IMR-90 (cell line): ENCODE data around the gene CCDC85B. TPM values are rescaled to one million over a fixed set of nuclear protein-coding genes. Genes with fewer than 3 reads are reported as not detected.
A peak's percentile ranks its signal among the peaks of the same experiment; 100 is the strongest.

Experiments used
- ATAC-seq: fragments of 200-7000 bp; cut with Tn5 transposase; 2 replicates; pipeline ENCODE4 v1.9.1; 2020; ENCODE audit warnings: low read depth, mild to moderate bottlenecking, moderate library complexity
- BruUV-seq: library from RNA; stranded (reverse); fragments of 400-500 nt; replicated peaks from 2 replicates; lab custom pipeline; 2021; lab: Mats Ljungman, UMichigan
- CTCF ChIA-PET: fragments of 300-600 bp; formaldehyde crosslinking; extraction: SDS; loops from one replicate; lab custom pipeline; 2021; ENCODE audit warnings: antibody characterized with exemption; lab: Yijun Ruan, JAX
- POLR2A ChIA-PET: fragments of 300-600 bp; sonication (Branson Sonifier 250); formaldehyde crosslinking; loops from one replicate; lab custom pipeline; 2022; ENCODE audit warnings: antibody characterized with exemption; ENCODE audit not compliant: unreplicated experiment; lab: Charles Lee
- DNase-seq: peaks from one replicate; pipeline ENCODE4 v3.0.0; 2013
- H2AFZ ChIP-seq: replicated peaks from 2 replicates; pipeline ENCODE3; 2013; ENCODE audit warnings: low read length, mild to moderate bottlenecking; ENCODE audit not compliant: poor library complexity
- H2AK5ac ChIP-seq: 2 replicates; pipeline ENCODE4 v1.6.1; 2013; ENCODE audit warnings: low read depth, low read length, inconsistent platforms
- H2AK9ac ChIP-seq: replicated peaks from 2 replicates; pipeline ENCODE3; 2013; ENCODE audit warnings: mild to moderate bottlenecking, low read depth, low read length, moderate library complexity; ENCODE audit not compliant: poor library complexity
- H2BK120ac ChIP-seq: 2 replicates; pipeline ENCODE4 v1.6.1; 2013; ENCODE audit warnings: low read depth, low read length, inconsistent platforms
- H2BK15ac ChIP-seq: 3 replicates; pipeline ENCODE4 v1.6.1; 2013; ENCODE audit warnings: low read depth, low read length, inconsistent platforms
- H2BK20ac ChIP-seq: 2 replicates; pipeline ENCODE4 v1.6.1; 2013; ENCODE audit warnings: low read depth, mild to moderate bottlenecking, inconsistent platforms, low read length, moderate library complexity
- H2BK5ac ChIP-seq: 2 replicates; pipeline ENCODE4 v1.6.1; 2013; ENCODE audit warnings: mild to moderate bottlenecking, low read depth, low read length, inconsistent platforms; ENCODE audit not compliant: poor library complexity, severe bottlenecking
- H3K14ac ChIP-seq: replicated peaks from 2 replicates; pipeline ENCODE4 v1.6.1; 2013; ENCODE audit warnings: low read depth, low read length, inconsistent platforms
- H3K18ac ChIP-seq: 2 replicates; pipeline ENCODE4 v1.6.1; 2013; ENCODE audit warnings: low read depth, low read length, control low read depth
- H3K23ac ChIP-seq: 2 replicates; pipeline ENCODE4 v1.6.1; 2013; ENCODE audit warnings: low read depth, low read length, inconsistent platforms
- H3K27ac ChIP-seq: 2 replicates; pipeline ENCODE4 v1.5.1; 2013; ENCODE audit warnings: mild to moderate bottlenecking, control low read depth, low read length; ENCODE audit not compliant: insufficient read depth
- H3K27me3 ChIP-seq: 2 replicates; pipeline ENCODE4 v1.6.1; 2013; ENCODE audit warnings: low read length; ENCODE audit not compliant: control insufficient read depth, insufficient read depth
- H3K36me3 ChIP-seq: 2 replicates; pipeline ENCODE4 v1.6.1; 2013; ENCODE audit warnings: low read length, mixed read lengths; ENCODE audit not compliant: control insufficient read depth, insufficient read depth
- H3K4ac ChIP-seq: 2 replicates; pipeline ENCODE4 v1.6.1; 2013; ENCODE audit warnings: low read depth, low read length, inconsistent platforms
- H3K4me1 ChIP-seq: 2 replicates; pipeline ENCODE4 v1.6.1; 2013; ENCODE audit warnings: low read length, mixed read lengths; ENCODE audit not compliant: control insufficient read depth, insufficient read depth
- H3K4me2 ChIP-seq: 2 replicates; pipeline ENCODE4 v1.6.1; 2013; ENCODE audit warnings: low read depth, mild to moderate bottlenecking, control low read depth, low read length, moderate library complexity
- H3K4me3 ChIP-seq: 2 replicates; pipeline ENCODE4 v1.5.1; 2013; ENCODE audit warnings: low read depth, mild to moderate bottlenecking, control low read depth, low read length, moderate library complexity; ENCODE audit not compliant: insufficient read depth
- H3K56ac ChIP-seq: 2 replicates; pipeline ENCODE4 v1.6.1; 2013; ENCODE audit warnings: low read length, inconsistent platforms; ENCODE audit not compliant: insufficient read depth; ENCODE audit errors: extremely low read depth
- H3K79me1 ChIP-seq, 2 experiments: 2 replicates each; pipeline ENCODE4 v1.6.1; 2013; ENCODE audit warnings: low read length in 2 of 2, inconsistent platforms in 1 of 2, low read depth in 1 of 2
- H3K9ac ChIP-seq: 2 replicates; pipeline ENCODE4 v1.6.1; 2013; ENCODE audit warnings: low read depth, low read length, control low read depth
- H3K9me1 ChIP-seq: 2 replicates; pipeline ENCODE4 v1.6.1; 2013; ENCODE audit warnings: low read length, inconsistent platforms; ENCODE audit not compliant: insufficient read depth
- H3K9me3 ChIP-seq: 2 replicates; pipeline ENCODE4 v1.6.1; 2013; ENCODE audit warnings: low read length; ENCODE audit not compliant: control insufficient read depth, insufficient read depth
- H4K20me1 ChIP-seq: 2 replicates; pipeline ENCODE4 v1.6.1; 2013; ENCODE audit warnings: low read length, inconsistent platforms; ENCODE audit not compliant: insufficient read depth
- H4K5ac ChIP-seq: 2 replicates; pipeline ENCODE4 v1.6.1; 2013; ENCODE audit warnings: mild to moderate bottlenecking, low read depth, low read length, control low read depth
- H4K8ac ChIP-seq, 2 experiments: 2 replicates each; pipeline ENCODE4 v1.6.1; 2013; ENCODE audit warnings: low read depth in 2 of 2, low read length in 2 of 2, control low read depth in 1 of 2, inconsistent platforms in 1 of 2
- H4K91ac ChIP-seq: 2 replicates; pipeline ENCODE4 v1.6.1; 2013; ENCODE audit warnings: low read depth, low read length, inconsistent platforms; ENCODE audit not compliant: insufficient read depth
- CEBPB ChIP-seq: IDR thresholded peaks from 2 replicates; pipeline ENCODE4 v1.6.1; 2012; ENCODE audit warnings: low read depth, low read length, improper control_type of control experiment
- CHD1 ChIP-seq: IDR thresholded peaks from 2 replicates; pipeline ENCODE4 v1.6.1; 2012; ENCODE audit warnings: low read depth, low read length, improper control_type of control experiment
- FOS ChIP-seq: fragments of 150-350 bp; IDR thresholded peaks from 2 replicates; pipeline ENCODE4 v1.6.1; 2016; ENCODE audit warnings: low read depth, low read length
- MAFK ChIP-seq: IDR thresholded peaks from 2 replicates; pipeline ENCODE4 v1.6.1; 2012; ENCODE audit warnings: low read depth, low read length, improper control_type of control experiment
- NFE2L2 ChIP-seq: fragments of 150-350 bp; IDR thresholded peaks from 2 replicates; pipeline ENCODE4 v1.6.1; 2016; ENCODE audit warnings: low read depth, mild to moderate bottlenecking, low read length
- RAD21 ChIP-seq: IDR thresholded peaks from 2 replicates; pipeline ENCODE4 v1.6.1; 2012; ENCODE audit warnings: low read length, improper control_type of control experiment
- SMC3 ChIP-seq: fragments of 150-350 bp; IDR thresholded peaks from 2 replicates; pipeline ENCODE4 v1.6.1; 2016; ENCODE audit warnings: low read depth, mild to moderate bottlenecking, antibody characterized with exemption, low read length, moderate library complexity
- WGBS, 2 experiments: methylation state at CpG; one replicate each; pipeline versions ENCODE4 v1.1.5 to v1.1.7; 2013; ENCODE audit warnings: missing lambda C conversion rate in 2 of 2; ENCODE audit not compliant: insufficient read length in 1 of 2; ENCODE audit errors: extremely low coverage in 2 of 2; 5-methylcytosine and 5-hydroxymethylcytosine counted together
- dilution Hi-C: fragments of 300-500 bp; cut with HindIII; formaldehyde crosslinking; loops from one replicate; pipeline ENCODE4 v1.14.3; 2018; ENCODE audit warnings: low sequenced_read_pairs; ENCODE audit not compliant: unreplicated experiment
- in situ Hi-C: fragments of 300-500 bp; cut with MboI; formaldehyde crosslinking; loops from 3 replicates; pipeline ENCODE4 v1.14.3; 2019; ENCODE audit warnings: low sequenced_read_pairs, inconsistent platforms, mixed read lengths
- intact Hi-C: fragments of 100-400 bp; cut with micrococcal nuclease; formaldehyde crosslinking; loops from 2 replicates; pipeline ENCODE4 v1.10.0; 2022
- polyA plus RNA-seq, 3 experiments: library from polyadenylated mRNA; depleted of rRNA; stranded (reverse); fragments of >200 nt; gene quantifications; 2 replicates each; pipeline ENCODE4 v1.2.3, GENCODE V29; 2012; ENCODE audit warnings: low replicate concordance in 1 of 3
- total RNA-seq: library from RNA; depleted of rRNA; stranded (reverse); fragments of >200 nt; gene quantifications from 2 replicates; pipeline ENCODE4 v1.2.3, GENCODE V29; 2012

CCDC85B gene
- total and polyA plus RNA-seq, 2 of the 4 experiments (the other 2 are of a cell fraction) = 17.6 to 35.4 TPM

DNA sequence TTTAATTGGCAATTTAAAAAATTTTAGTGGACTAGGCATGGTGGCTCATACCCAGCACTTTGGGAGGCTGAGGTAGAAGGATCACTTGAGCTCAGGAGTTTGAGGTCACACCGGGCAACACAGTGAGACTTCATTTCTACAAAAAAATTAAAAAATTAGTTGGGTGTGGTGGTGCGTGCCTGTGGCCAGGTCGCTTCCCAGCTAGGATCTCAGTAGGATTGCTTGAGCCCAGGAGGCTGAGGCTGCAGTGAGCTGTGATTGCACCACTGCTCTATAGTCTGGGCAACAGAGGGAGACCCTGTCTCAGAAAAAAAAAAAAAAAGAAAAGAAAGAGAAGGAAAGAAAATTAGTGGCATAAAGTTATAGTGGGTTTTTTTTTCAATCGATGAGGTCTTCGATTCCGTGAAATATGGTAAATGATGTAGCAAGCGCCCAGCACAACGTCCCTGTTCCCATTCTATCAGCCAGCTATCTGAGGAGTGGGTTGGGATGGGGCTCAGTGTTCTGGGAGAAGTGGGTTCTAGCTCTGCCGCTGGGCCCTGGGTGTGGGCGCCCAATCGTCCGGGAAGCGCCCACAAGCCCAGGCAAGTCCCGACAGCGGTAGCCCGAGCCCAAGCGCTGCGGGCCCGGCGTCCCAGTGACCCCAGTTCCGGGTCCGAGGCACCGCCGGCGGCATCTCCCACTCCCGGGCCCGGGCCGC is 8.3 kb downstream of the CCDC85B start:
- peaks cover 58% of the 10 kb centered on the region for H4K20me1 ChIP-seq
- peak overlapping the region; percentile 91 for H3K23ac ChIP-seq
- dilution Hi-C loops (no loop called here), in situ Hi-C loops (no loop called here), intact Hi-C loops (no loop called here)
- TF ChIP-seq CHD1 (peak; percentile 31; the same call in 1 of the 2 replicates), CEBPB (0 out of 2 replicates have a peak, but pooled peaks have one; percentile 25), FOS (no peak), NFE2L2 (no peak), RAD21 (no peak), MAFK (no peak), SMC3 (no peak)
- H3K14ac ChIP-seq = peak overlapping the region; percentile 96
- peaks cover 41% of the 10 kb centered on the region for H3K4me1 ChIP-seq
- H2BK120ac ChIP-seq = peak overlapping the region; percentile 81
- peak overlapping the region; percentile 98 for H3K4me3 ChIP-seq
- H3K4me2 ChIP-seq = peak overlapping the region; percentile 59
- H3K27me3 ChIP-seq = no peaks in the 10 kb centered on the region
- no peak for ATAC-seq
- H3K18ac ChIP-seq = peak overlapping the region; percentile 64
- no peaks in the 10 kb centered on the region for H3K9me3 ChIP-seq
- peak overlapping the region; percentile 78; the same call in 1 of the 3 replicates for H2BK15ac ChIP-seq
- peak overlapping the region; percentile 76 for H4K5ac ChIP-seq
- TSS peak; percentile 71 for BruUV-seq
- no peak for DNase-seq
- peaks cover 27% of the 10 kb centered on the region for H3K36me3 ChIP-seq
- H3K4ac ChIP-seq = peak overlapping the region; percentile 88
- H2AK9ac ChIP-seq = peak overlapping the region; percentile 99
- WGBS, 2 experiments = 0% methylated on average over 2 of the region's 28 CpGs; no CpG with 5 or more reads in 1 of the 2 experiments
- H3K27ac ChIP-seq = peak overlapping the region; percentile 100
- H3K9me1 ChIP-seq = peaks cover 23% of the 10 kb centered on the region
- peak overlapping the region; percentile 98 for H2AK5ac ChIP-seq
- H4K91ac ChIP-seq = peak overlapping the region; percentile 97
- ChIA-PET CTCF (interaction anchor here (0.9 to 1.5 kb wide), 3 partner anchors 10 to 14 kb away, joined by 3 to 8 read pairs (median 5); partner anchors contain the start of gene FIBP), POLR2A (interaction anchor here (0.7 to 2.9 kb wide), 4 partner anchors 9 to 17 kb away, joined by 4 to 17 read pairs (median 8); partner anchors contain the start of gene CCDC85B)
- peak overlapping the region; percentile 93 to 96 for H4K8ac ChIP-seq
- peak overlapping the region; percentile 99 for H3K56ac ChIP-seq
- peaks cover 23 to 36% of the 10 kb centered on the region in 2 experiments for H3K79me1 ChIP-seq
- peak overlapping the region; percentile 46; the same call in 1 of the 2 replicates for H2BK20ac ChIP-seq
- H3K9ac ChIP-seq = peak overlapping the region; percentile 99
- H2BK5ac ChIP-seq = peak overlapping the region; percentile 98
- H2AFZ ChIP-seq = peak overlapping the region; percentile 72
